ENCODE results near the gene ABLIM3.

Gene ABLIM3

GRCh38 chr5:149238540-149238939, 97.2 kb downstream of the ABLIM3 start:
- H3K4me1 Mint-ChIP-seq, result peaks cover 38% of the 10 kb centered on the region
- peaks cover 5% of the 10 kb centered on the region for H3K36me3 Mint-ChIP-seq
- CTCF ChIA-PET, result interaction anchor here (1.5 to 1.6 kb wide), 2 partner anchors 27 to 31 kb away, joined by 4 to 5 read pairs; no protein-coding TSS in a partner anchor
- no peak overlapping the region for H3K4me3 Mint-ChIP-seq
- no peak overlapping the region for H3K27ac Mint-ChIP-seq
- peaks cover 3% of the 10 kb centered on the region for H3K9me3 Mint-ChIP-seq
- DNase-seq, result no peak
- H3K27me3 Mint-ChIP-seq, result peaks cover 39% of the 10 kb centered on the region

DNA sequence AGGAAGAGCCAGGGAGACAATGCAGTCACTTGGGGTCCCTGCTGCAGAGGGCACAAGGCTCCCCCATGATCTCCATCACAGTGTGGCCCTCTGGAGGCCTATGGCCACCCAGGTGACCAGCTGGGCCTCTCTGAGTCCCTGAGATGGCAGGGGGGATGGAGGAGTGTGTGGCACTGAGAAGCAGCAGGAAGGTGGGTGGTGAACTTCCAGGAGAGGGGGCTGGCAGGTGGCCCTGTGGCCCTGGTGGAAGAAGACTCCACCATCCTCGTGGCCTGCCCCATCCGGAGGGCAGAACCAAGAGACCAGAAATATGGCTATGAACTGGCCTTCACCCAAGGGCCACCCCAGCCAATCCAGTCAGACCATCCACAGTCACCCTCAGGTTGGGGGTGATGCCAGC, 98.6 kb downstream of the ABLIM3 start:
- Mint-ChIP-seq H3K9me3 (peaks cover 3% of the 10 kb centered on the region), H3K36me3 (peaks cover 3% of the 10 kb centered on the region), H3K27ac (peak overlapping the region; percentile 91), H3K4me1 (peaks cover 38% of the 10 kb centered on the region), H3K4me3 (no peak overlapping the region), H3K27me3 (peaks cover 32% of the 10 kb centered on the region)
- no peak for DNase-seq
- CTCF ChIA-PET, result interaction anchor here (1.1 to 2.5 kb wide), 3 partner anchors 12 to 99 kb away, joined by 3 to 14 read pairs (median 5); partner anchors contain the start of gene ABLIM3

GRCh38 chr5:149240354-149240998, 99.2 kb downstream of the ABLIM3 start:
- peak; percentile 94 for DNase-seq
- H3K4me1 Mint-ChIP-seq, result peaks cover 44% of the 10 kb centered on the region

DNA sequence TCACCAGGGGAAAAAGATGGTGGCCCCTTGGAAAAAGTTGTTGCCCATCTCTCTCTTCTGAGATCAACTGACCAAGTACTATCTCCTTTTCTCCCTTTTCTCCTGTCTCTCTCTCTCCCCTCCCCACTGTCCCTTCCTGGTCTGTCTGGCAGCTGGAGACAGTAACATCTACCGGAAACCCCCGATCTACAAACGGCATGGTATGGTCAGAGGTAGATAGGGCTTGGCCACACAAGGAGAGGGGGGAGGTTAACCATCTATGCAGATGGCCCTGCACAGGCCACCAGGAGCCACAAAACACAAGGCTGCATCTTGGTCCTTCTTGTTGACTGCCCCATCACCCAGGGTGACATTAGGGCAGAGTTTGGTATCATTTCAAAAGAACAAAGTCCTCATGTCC, 101.0 kb downstream of the ABLIM3 start:
- H3K4me1 Mint-ChIP-seq, result peaks cover 45% of the 10 kb centered on the region
- H3K4me3 Mint-ChIP-seq, result no peak overlapping the region
- peaks cover 3% of the 10 kb centered on the region for H3K36me3 Mint-ChIP-seq
- CTCF ChIA-PET, result interaction anchor here (0.8 to 2.5 kb wide), 2 partner anchors 9 to 22 kb away, joined by 3 to 14 read pairs; no protein-coding TSS in a partner anchor
- H3K27ac Mint-ChIP-seq, result no peak overlapping the region
- no peak for DNase-seq
- peaks cover 6% of the 10 kb centered on the region for H3K9me3 Mint-ChIP-seq
- peaks cover 40% of the 10 kb centered on the region for H3K27me3 Mint-ChIP-seq

More at GRCh38 chr5:149240354-149240998, 99.2 kb downstream of the ABLIM3 start:
- Mint-ChIP-seq H3K36me3 (peaks cover 3% of the 10 kb centered on the region), H3K27me3 (peaks cover 34% of the 10 kb centered on the region), H3K9me3 (peaks cover 3% of the 10 kb centered on the region), H3K27ac (peak overlapping the region; percentile 91), H3K4me3 (peak overlapping the region; percentile 4)
- CTCF ChIA-PET, result interaction anchor here (1.1 to 2.5 kb wide), 5 partner anchors 11 to 508 kb away, joined by 3 to 14 read pairs (median 3); partner anchors contain the start of gene ABLIM3

- peaks cover 50% of the 10 kb centered on the region for H3K27me3 Mint-ChIP-seq
- CTCF ChIA-PET, result interaction anchor here (0.9 to 1.0 kb wide), 2 partner anchors 107 to 136 kb away, joined by 3 to 4 read pairs; no protein-coding TSS in a partner anchor
Measured at GRCh38 chr5:149246906-149247305, 105.6 kb downstream of the ABLIM3 start.

GRCh38 chr5:149247726-149248125, 106.4 kb downstream of the ABLIM3 start:
- no peak for DNase-seq
- H3K27me3 Mint-ChIP-seq, result peaks cover 53% of the 10 kb centered on the region
- H3K36me3 Mint-ChIP-seq, result no peaks in the 10 kb centered on the region
- no peak overlapping the region for H3K4me3 Mint-ChIP-seq
- H3K9me3 Mint-ChIP-seq, result peaks cover 3% of the 10 kb centered on the region
- H3K27ac Mint-ChIP-seq, result no peak overlapping the region
- CTCF ChIA-PET, result interaction anchor here (1.0 to 1.1 kb wide), 2 partner anchors 16 to 17 kb away, joined by 3 to 5 read pairs; no protein-coding TSS in a partner anchor
- H3K4me1 Mint-ChIP-seq, result peaks cover 7% of the 10 kb centered on the region

More at GRCh38 chr5:149246906-149247305, 105.6 kb downstream of the ABLIM3 start:
- Mint-ChIP-seq H3K9me3 (peaks cover 3% of the 10 kb centered on the region), H3K27ac (no peak overlapping the region), H3K36me3 (no peaks in the 10 kb centered on the region), H3K4me1 (peaks cover 13% of the 10 kb centered on the region), H3K4me3 (no peak overlapping the region)
- no peak for DNase-seq

GRCh38 chr5:149251546-149251945, 110.3 kb downstream of the ABLIM3 start:
- H3K27ac Mint-ChIP-seq, result no peak overlapping the region
- CTCF ChIA-PET, result interaction anchor here (1.1 kb wide), 1 partner anchor 11 kb away, joined by 3 read pairs; no protein-coding TSS in a partner anchor
- H3K27me3 Mint-ChIP-seq, result peaks cover 46% of the 10 kb centered on the region
- no peak for DNase-seq
- peaks cover 3% of the 10 kb centered on the region for H3K9me3 Mint-ChIP-seq
- H3K36me3 Mint-ChIP-seq, result no peaks in the 10 kb centered on the region
- peaks cover 2% of the 10 kb centered on the region for H3K4me1 Mint-ChIP-seq
- H3K4me3 Mint-ChIP-seq, result no peak overlapping the region

- Mint-ChIP-seq H3K9me3 (no peaks in the 10 kb centered on the region), H3K4me3 (no peak overlapping the region), H3K4me1 (no peaks in the 10 kb centered on the region), H3K36me3 (no peaks in the 10 kb centered on the region), H3K27ac (no peak overlapping the region), H3K27me3 (peaks cover 46% of the 10 kb centered on the region)
- peak; percentile 42 for DNase-seq
- CTCF ChIA-PET, result interaction anchor here (1.2 to 3.8 kb wide), 3 partner anchors 10 to 113 kb away, joined by 3 to 27 read pairs (median 5); partner anchors contain the start of gene ABLIM3
Measured at GRCh38 chr5:149254506-149254905, 113.2 kb downstream of the ABLIM3 start.

DNA sequence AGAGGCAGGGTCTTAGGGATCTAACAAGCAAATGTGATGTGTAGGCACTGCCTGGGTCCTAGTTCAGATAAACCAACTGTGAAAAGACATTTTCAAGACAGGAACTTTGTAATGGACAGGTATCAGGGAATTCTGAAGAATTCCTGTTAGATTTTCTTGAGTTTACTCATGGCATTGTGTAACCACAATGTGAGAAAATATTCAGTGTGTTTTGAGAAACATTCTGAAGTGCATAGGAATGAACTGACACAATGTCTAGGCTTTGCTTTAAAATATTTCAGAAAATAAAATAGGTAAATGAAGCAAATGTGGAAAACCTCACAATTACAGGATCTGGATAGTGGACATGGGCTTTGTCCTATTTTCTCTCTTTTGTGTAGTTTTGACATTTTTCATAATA, 115.2 kb downstream of the ABLIM3 start:
- Mint-ChIP-seq H3K4me1 (no peaks in the 10 kb centered on the region), H3K4me3 (no peak overlapping the region), H3K27ac (no peak overlapping the region), H3K36me3 (no peaks in the 10 kb centered on the region), H3K27me3 (peaks cover 44% of the 10 kb centered on the region), H3K9me3 (no peaks in the 10 kb centered on the region)
- CTCF ChIA-PET, result interaction anchor here (3.8 kb wide), 1 partner anchor 9 kb away, joined by 27 read pairs; no protein-coding TSS in a partner anchor
- DNase-seq, result no peak

- CTCF ChIA-PET, result interaction anchor here (0.6 to 3.8 kb wide), 5 partner anchors 8 to 298 kb away, joined by 3 to 27 read pairs (median 4); no protein-coding TSS in a partner anchor
Measured at GRCh38 chr5:149257131-149257530, 115.8 kb downstream of the ABLIM3 start.

DNA sequence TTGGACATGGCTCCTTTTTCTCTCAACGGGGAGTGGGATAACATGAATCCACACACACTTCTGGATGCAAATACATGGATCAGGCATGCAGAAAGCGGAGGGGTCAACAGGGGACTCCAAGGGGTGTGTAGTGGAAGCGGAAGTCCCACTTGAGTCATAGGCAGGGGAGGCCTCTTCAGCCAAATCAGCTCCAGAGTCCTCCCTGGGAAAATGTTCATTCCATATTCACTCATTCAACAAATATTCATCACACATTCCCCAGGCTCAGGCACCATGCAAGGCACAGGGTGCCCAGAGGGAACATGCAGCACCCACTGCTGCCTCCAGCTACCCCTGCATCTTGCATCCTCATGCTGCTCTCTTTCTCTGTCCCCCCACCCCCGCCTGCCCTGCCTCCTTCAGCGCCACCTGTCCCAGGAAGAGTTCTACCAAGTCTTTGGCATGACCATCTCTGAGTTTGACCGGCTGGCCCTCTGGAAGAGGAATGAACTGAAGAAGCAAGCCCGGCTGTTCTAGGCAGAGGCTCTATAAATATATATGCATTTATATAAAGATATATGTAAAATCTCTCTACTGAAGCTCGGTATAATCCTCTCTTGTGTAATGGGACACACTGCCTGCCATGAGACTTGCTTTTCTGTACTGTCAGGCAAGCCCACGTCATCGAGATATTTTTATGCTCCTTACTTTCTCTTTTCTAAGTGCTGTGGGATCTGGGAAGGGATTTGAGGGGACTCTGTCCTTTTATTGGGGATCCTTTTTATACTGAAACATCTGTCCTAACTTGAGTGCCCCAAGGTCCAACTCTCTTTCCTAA, 116.8 kb downstream of the ABLIM3 start:
- H3K27ac Mint-ChIP-seq, result no peak overlapping the region
- DNase-seq, result no peak
- no peak overlapping the region for H3K4me3 Mint-ChIP-seq
- H3K36me3 Mint-ChIP-seq, result no peaks in the 10 kb centered on the region
- H3K4me1 Mint-ChIP-seq, result no peaks in the 10 kb centered on the region
- peaks cover 39% of the 10 kb centered on the region for H3K27me3 Mint-ChIP-seq
- H3K9me3 Mint-ChIP-seq, result no peaks in the 10 kb centered on the region
- CTCF ChIA-PET, result interaction anchor here (1.0 to 1.3 kb wide), 3 partner anchors 12 to 524 kb away, joined by 3 to 4 read pairs (median 3); no protein-coding TSS in a partner anchor

More at GRCh38 chr5:149257131-149257530, 115.8 kb downstream of the ABLIM3 start:
- no peak overlapping the region for H3K27ac Mint-ChIP-seq
- no peaks in the 10 kb centered on the region for H3K4me1 Mint-ChIP-seq
- H3K36me3 Mint-ChIP-seq, result no peaks in the 10 kb centered on the region
- no peak overlapping the region for H3K4me3 Mint-ChIP-seq
- H3K27me3 Mint-ChIP-seq, result peaks cover 44% of the 10 kb centered on the region
- DNase-seq, result no peak
- H3K9me3 Mint-ChIP-seq, result no peaks in the 10 kb centered on the region

DNA sequence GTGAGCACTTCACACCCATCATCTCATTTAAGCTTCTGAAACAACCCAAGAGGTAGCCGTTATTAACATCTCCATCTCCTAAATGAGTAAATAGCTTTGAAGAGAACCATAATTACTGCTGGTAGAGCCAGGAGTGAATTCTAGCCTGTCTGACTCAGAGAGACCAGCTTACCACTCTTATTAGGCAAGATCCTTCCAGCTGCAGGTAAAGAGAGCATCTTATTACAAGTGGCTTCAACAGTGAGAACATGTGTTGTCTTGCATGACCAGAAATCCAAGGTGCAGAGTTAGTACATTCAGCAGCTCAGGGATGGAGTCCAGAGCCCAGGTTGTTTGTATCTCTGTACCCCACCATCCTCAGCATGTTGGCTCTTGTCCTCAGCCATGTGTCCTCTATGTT, 119.5 kb downstream of the ABLIM3 start:
- Mint-ChIP-seq H3K4me3 (no peak overlapping the region), H3K36me3 (no peaks in the 10 kb centered on the region), H3K9me3 (no peaks in the 10 kb centered on the region)

GRCh38 chr5:149261246-149261645, 120.0 kb downstream of the ABLIM3 start:
- no peak overlapping the region for H3K27ac Mint-ChIP-seq
- peaks cover 39% of the 10 kb centered on the region for H3K27me3 Mint-ChIP-seq
- no peak for DNase-seq
- peaks cover 6% of the 10 kb centered on the region for H3K4me1 Mint-ChIP-seq
- no peak overlapping the region for H3K4me3 Mint-ChIP-seq
- CTCF ChIA-PET, result interaction anchor here (1.1 kb wide), 1 partner anchor 8 kb away, joined by 3 read pairs; no protein-coding TSS in a partner anchor
- no peaks in the 10 kb centered on the region for H3K36me3 Mint-ChIP-seq
- H3K9me3 Mint-ChIP-seq, result no peaks in the 10 kb centered on the region

More for the DNA sequence above, 119.5 kb downstream of the ABLIM3 start:
- Mint-ChIP-seq H3K27me3 (peaks cover 40% of the 10 kb centered on the region), H3K27ac (no peak overlapping the region), H3K4me1 (peaks cover 6% of the 10 kb centered on the region)
- CTCF ChIA-PET, result interaction anchor here (1.1 kb wide), 1 partner anchor 9 kb away, joined by 3 read pairs; no protein-coding TSS in a partner anchor
- DNase-seq, result no peak

GRCh38 chr5:149262315-149262714, 121.0 kb downstream of the ABLIM3 start:
- CTCF ChIA-PET, result interaction anchor here (6.1 kb wide), 1 partner anchor 122 kb away, joined by 144 read pairs; the partner anchor contains the start of gene ABLIM3
- H3K4me1 Mint-ChIP-seq, result peaks cover 6% of the 10 kb centered on the region
- no peak for DNase-seq
- no peak overlapping the region for H3K27ac Mint-ChIP-seq
- no peaks in the 10 kb centered on the region for H3K9me3 Mint-ChIP-seq
- no peak overlapping the region for H3K4me3 Mint-ChIP-seq
- H3K27me3 Mint-ChIP-seq, result peaks cover 47% of the 10 kb centered on the region
- H3K36me3 Mint-ChIP-seq, result no peaks in the 10 kb centered on the region

Measured in activated naive CD4-positive, alpha-beta T cell treated with anti-CD3 and anti-CD28 coated beads, Interleukin-2, amount 10 ng/mL, durations not matched to agents 7 days and 5 days (primary cell).